H1 (cell line): ENCODE measurements around the gene ABTB1. TPM values are rescaled to one million over a fixed set of nuclear protein-coding genes. Genes with fewer than 3 reads are reported as not detected.

Experiments
- CTCF ChIA-PET: fragments of 300-600 bp; sonication (Branson Sonifier 250); formaldehyde crosslinking; loops from one replicate; lab custom pipeline; 2021; ENCODE audit not compliant: partially characterized antibody; lab: Charles Lee
- POLR2A ChIA-PET: fragments of 300-600 bp; sonication (Branson Sonifier 250); formaldehyde crosslinking; loops from one replicate; lab custom pipeline; 2021; ENCODE audit warnings: inconsistent platforms; ENCODE audit not compliant: partially characterized antibody; lab: Charles Lee
- DNase-seq, 2 experiments: peaks; one replicate each; pipeline versions ENCODE4 v3.0.0 to v3.0.0-alpha.2; 2010 to 2022; ENCODE audit warnings: low spot score in 2 of 2, low read depth in 1 of 2, mixed read lengths in 1 of 2
- FAIRE-seq: peaks from 2 replicates; lab custom pipeline; 2011; peaks lifted over from hg19 to GRCh38; lab: Jason Lieb, UNC
- H2AFZ ChIP-seq: 2 replicates; pipeline ENCODE4 v1.8.1; 2012; ENCODE audit warnings: low read length, inconsistent platforms
- H2AK5ac ChIP-seq: 2 replicates; pipeline ENCODE4 v1.6.1; 2013; ENCODE audit warnings: low read depth, low read length
- H2BK120ac ChIP-seq: replicated peaks from 2 replicates; pipeline ENCODE3; 2013; ENCODE audit warnings: low read depth, low read length, inconsistent platforms
- H2BK12ac ChIP-seq: 2 replicates; pipeline ENCODE4 v1.6.1; 2013; ENCODE audit warnings: low read depth, low read length
- H2BK15ac ChIP-seq: 2 replicates; pipeline ENCODE4 v1.6.1; 2013; ENCODE audit warnings: low read length
- H2BK20ac ChIP-seq: 2 replicates; pipeline ENCODE4 v1.6.1; 2013; ENCODE audit warnings: low read length
- H2BK5ac ChIP-seq: 2 replicates; pipeline ENCODE4 v1.6.1; 2013; ENCODE audit warnings: low read depth, low read length
- H3K14ac ChIP-seq: 2 replicates; pipeline ENCODE4 v1.6.1; 2013; ENCODE audit warnings: inconsistent platforms; ENCODE audit not compliant: insufficient read length
- H3K18ac ChIP-seq: 2 replicates; pipeline ENCODE4 v1.6.1; 2013; ENCODE audit warnings: low read length; ENCODE audit errors: extremely low read depth
- H3K23ac ChIP-seq: 2 replicates; pipeline ENCODE4 v1.6.1; 2013; ENCODE audit warnings: inconsistent platforms; ENCODE audit not compliant: insufficient read length
- H3K23me2 ChIP-seq: 2 replicates; pipeline ENCODE4 v1.6.1; 2013; ENCODE audit warnings: low read depth, low read length
- H3K27ac ChIP-seq: 2 replicates; pipeline ENCODE4 v1.6.1; 2011; ENCODE audit warnings: low read depth, low read length, inconsistent platforms
- H3K27me3 ChIP-seq, 4 experiments: replicated peaks in 1 of 4; 1 replicate in 1 of 4; 2 replicates in 3 of 4; pipeline versions ENCODE4 v1.6.1 to v1.8.1; 2011 to 2013; ENCODE audit warnings: low read length in 3 of 4, mild to moderate bottlenecking in 3 of 4, inconsistent platforms in 2 of 4, mixed read lengths in 2 of 4, moderate library complexity in 1 of 4; ENCODE audit not compliant: control insufficient read depth in 3 of 4, insufficient read depth in 3 of 4; ENCODE audit errors: extremely low read depth in 1 of 4
- H3K36me3 ChIP-seq, 4 experiments: 2 replicates each; pipeline versions ENCODE4 v1.6.1 to v1.8.1; 2011 to 2013; ENCODE audit warnings: mild to moderate bottlenecking in 4 of 4, low read length in 3 of 4, moderate library complexity in 2 of 4, control low read depth in 1 of 4, inconsistent platforms in 1 of 4; ENCODE audit not compliant: insufficient read depth in 4 of 4, control insufficient read depth in 2 of 4
- H3K4ac ChIP-seq: replicated peaks from 2 replicates; pipeline ENCODE3; 2013; ENCODE audit warnings: low read length, low read depth, mixed read lengths, inconsistent platforms; ENCODE audit not compliant: insufficient read length
- H3K4me1 ChIP-seq, 4 experiments: replicated peaks in 1 of 4; 1 replicate in 1 of 4; 2 replicates in 3 of 4; pipeline versions ENCODE4 v1.6.1 to v1.8.1; 2011 to 2013; ENCODE audit warnings: low read length in 3 of 4, inconsistent platforms in 2 of 4, mixed read lengths in 1 of 4; ENCODE audit not compliant: insufficient read depth in 4 of 4, control insufficient read depth in 3 of 4
- H3K4me2 ChIP-seq, 2 experiments: 2 replicates each; pipeline versions ENCODE4 v1.6.1 to v1.8.1; 2011 to 2013; ENCODE audit warnings: low read depth in 2 of 2, low read length in 2 of 2, control low read depth in 1 of 2, inconsistent platforms in 1 of 2, mild to moderate bottlenecking in 1 of 2; ENCODE audit not compliant: insufficient read depth in 1 of 2
- H3K4me3 ChIP-seq, 4 experiments: fragments of 200-600, 300-600 bp in 1 of 4; sonication (generic), shearing (Covaris generic), sonication (Bioruptor Twin) in 1 of 4; 2 replicates each; pipeline versions ENCODE4 v1.5.1 to v1.8.1; 2011 to 2016; ENCODE audit warnings: low read length in 4 of 4, low read depth in 3 of 4, control low read depth in 2 of 4, inconsistent platforms in 2 of 4, mild to moderate bottlenecking in 2 of 4, mixed read lengths in 1 of 4, moderate library complexity in 1 of 4; ENCODE audit not compliant: insufficient read depth in 2 of 4; ENCODE audit errors: extremely low read depth in 1 of 4
- H3K56ac ChIP-seq: replicated peaks from 2 replicates; pipeline ENCODE3; 2013; ENCODE audit warnings: low read depth, mild to moderate bottlenecking, mixed read lengths, low read length, inconsistent platforms; ENCODE audit not compliant: insufficient read length
- H3K79me1 ChIP-seq: 2 replicates; pipeline ENCODE4 v1.6.1; 2013; ENCODE audit warnings: low read depth, low read length, control low read depth
- H3K79me2 ChIP-seq, 2 experiments: 2 replicates each; pipeline versions ENCODE4 v1.6.1 to v1.8.1; 2012 to 2013; ENCODE audit warnings: low read length in 2 of 2, mild to moderate bottlenecking in 2 of 2, inconsistent platforms in 1 of 2; ENCODE audit not compliant: insufficient read depth in 2 of 2, control insufficient read depth in 1 of 2
- H3K9ac ChIP-seq, 4 experiments: replicated peaks in 1 of 4; 1 replicate in 1 of 4; 2 replicates in 3 of 4; pipeline versions ENCODE4 v1.6.1 to v1.8.1; 2011 to 2013; ENCODE audit warnings: low read depth in 3 of 4, low read length in 3 of 4, control low read depth in 2 of 4, mild to moderate bottlenecking in 2 of 4, moderate library complexity in 2 of 4, inconsistent platforms in 1 of 4; ENCODE audit errors: extremely low read depth in 1 of 4
- H3K9me3 ChIP-seq, 2 experiments: 2 replicates each; pipeline versions ENCODE4 v1.6.1 to v1.8.1; 2012 to 2013; ENCODE audit warnings: mild to moderate bottlenecking in 2 of 2, moderate library complexity in 2 of 2, control low read depth in 1 of 2, inconsistent platforms in 1 of 2, low read depth in 1 of 2, low read length in 1 of 2, mixed read lengths in 1 of 2; ENCODE audit not compliant: insufficient read depth in 2 of 2
- H4K20me1 ChIP-seq, 2 experiments: replicated peaks in 1 of 2; 2 replicates each; pipeline versions ENCODE3 to v1.8.1; 2011 to 2013; ENCODE audit warnings: inconsistent platforms in 2 of 2, low read length in 2 of 2, mild to moderate bottlenecking in 1 of 2; ENCODE audit not compliant: insufficient read depth in 2 of 2, control insufficient read depth in 1 of 2
- H4K5ac ChIP-seq: 2 replicates; pipeline ENCODE4 v1.6.1; 2013; ENCODE audit warnings: low read length, low read depth, mixed read lengths, inconsistent platforms; ENCODE audit not compliant: insufficient read length
- H4K8ac ChIP-seq: 2 replicates; pipeline ENCODE4 v1.8.0; 2013; ENCODE audit warnings: mild to moderate bottlenecking, moderate library complexity, low read length, inconsistent platforms; ENCODE audit not compliant: insufficient read depth; ENCODE audit errors: extremely low read depth
- H4K91ac ChIP-seq: replicated peaks from 2 replicates; pipeline ENCODE3; 2013; ENCODE audit warnings: low read length, mixed read lengths, inconsistent platforms; ENCODE audit not compliant: insufficient read length
- BACH1 ChIP-seq: IDR thresholded peaks from 2 replicates; pipeline ENCODE4 v1.6.1; 2012; ENCODE audit warnings: low read length, improper control_type of control experiment
- CBX5 ChIP-seq: fragments of 300-800, 300-1000 bp; sonication (generic); IDR thresholded peaks from 2 replicates; pipeline ENCODE4 v1.7.1; 2016; ENCODE audit warnings: antibody characterized with exemption, low read length, low read depth
- EGR1 ChIP-seq: IDR thresholded peaks from 2 replicates; pipeline ENCODE4 v1.6.1; 2011; ENCODE audit warnings: low read depth, low read length, borderline replicate concordance
- FOSL1 ChIP-seq: IDR thresholded peaks from 2 replicates; pipeline ENCODE4 v1.6.1; 2011; ENCODE audit warnings: mild to moderate bottlenecking, low read depth, low read length, moderate library complexity; ENCODE audit not compliant: insufficient read depth
- KDM5A ChIP-seq: fragments of 200-600 bp; IDR thresholded peaks from 2 replicates; pipeline ENCODE4 v1.7.1; 2012; ENCODE audit warnings: mild to moderate bottlenecking, low read length, inconsistent platforms, mixed read lengths
- SIN3A ChIP-seq, 2 experiments: IDR thresholded peaks in 1 of 2; conservative IDR thresholded peaks in 1 of 2; 2 replicates each; pipeline ENCODE4 v1.6.1; 2011 to 2012; ENCODE audit warnings: low read length in 2 of 2, improper control_type of control experiment in 1 of 2, low read depth in 1 of 2, mild to moderate bottlenecking in 1 of 2
- SP2 ChIP-seq: IDR thresholded peaks from 2 replicates; pipeline ENCODE4 v1.6.1; 2012; ENCODE audit warnings: mild to moderate bottlenecking, low read length, inconsistent platforms
- TCF12 ChIP-seq: IDR thresholded peaks from 2 replicates; pipeline ENCODE4 v1.6.1; 2011; ENCODE audit warnings: low read depth, mild to moderate bottlenecking, low read length
- WGBS, 2 experiments: shearing (Covaris generic) in 1 of 2; methylation state at CpG; one replicate each; pipeline versions ENCODE4 v1.1.6 to v1.1.7; 2013 to 2015; ENCODE audit warnings: low lambda C conversion rate in 2 of 2, mixed read lengths in 2 of 2, inconsistent platforms in 1 of 2, low coverage in 1 of 2, missing lambda C conversion rate in 1 of 2; ENCODE audit not compliant: insufficient replicate concordance in 2 of 2, insufficient coverage in 1 of 2, insufficient read length in 1 of 2; ENCODE audit errors: extremely low coverage in 1 of 2, missing lambda C conversion rate in 1 of 2; 5-methylcytosine and 5-hydroxymethylcytosine counted together
- polyA plus RNA-seq, 7 experiments: library from polyadenylated mRNA; depleted of rRNA in 3 of 7; stranded (reverse) in 5 of 7; unstranded in 2 of 7; fragments of >200 nt in 5 of 7; fragments of 200-250 nt in 2 of 7; gene quantifications; 1 replicate in 5 of 7; 2 replicates in 1 of 7; 4 replicates in 1 of 7; pipeline versions ENCODE4 v1.2.1 to v1.2.3, GENCODE V29; 2011 to 2013; ENCODE audit warnings: missing spikeins in 2 of 7, mixed read lengths in 2 of 7
- total RNA-seq: library from RNA; stranded (reverse); fragmentation: NEBNext Ultra II Directional; extraction: Animal tissue kit (Norgen Biotek cat#: 25700); gene quantifications from 2 replicates; pipeline ENCODE4 v1.2.1, GENCODE V29; 2021
- TF ChIP-seq, protein P1 (sequence below): IDR thresholded peaks from 2 replicates; pipeline ENCODE4 v1.6.1; 2012; ENCODE audit warnings: inconsistent platforms
- TF ChIP-seq, protein P2 (sequence below), 3 experiments: IDR thresholded peaks; 1 replicate in 2 of 3; 2 replicates in 1 of 3; pipeline versions ENCODE4 v1.5.1 to v1.6.1; 2011; ENCODE audit warnings: low read length in 3 of 3, mild to moderate bottlenecking in 3 of 3, inconsistent platforms in 2 of 3, low read depth in 1 of 3, moderate library complexity in 1 of 3; ENCODE audit not compliant: insufficient read depth in 1 of 3; ENCODE audit errors: control extremely low read depth in 1 of 3

ABTB1 gene
- total and polyA plus RNA-seq, 2 of the 8 experiments (the other 6 are each of a cell fraction or from before 2014, with no cell fraction given), result 7.1 to 9.4 TPM

DNA sequence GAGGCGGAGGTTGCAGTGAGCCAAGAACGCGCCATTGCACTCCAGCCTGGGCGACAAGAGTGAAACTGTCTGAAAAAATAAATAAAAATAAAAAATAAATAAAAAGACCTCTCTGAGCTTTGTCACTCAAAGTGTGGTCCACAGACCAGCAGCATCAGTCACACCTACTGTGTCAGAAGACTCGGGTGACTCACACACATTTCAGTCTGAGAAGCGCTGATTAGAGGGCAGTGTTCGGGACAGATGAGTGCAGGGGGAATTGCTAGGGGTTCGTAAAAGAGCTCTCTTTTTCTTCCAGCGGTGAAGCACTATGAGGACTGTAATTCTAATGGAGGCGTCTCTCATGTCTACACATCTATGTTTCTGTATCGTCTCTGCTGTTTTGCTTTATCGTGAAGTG, 38.1 kb upstream of the ABTB1 start:
- no peak for FAIRE-seq
- no peaks in the 10 kb centered on the region for H3K23me2 ChIP-seq
- no peak overlapping the region for H2AK5ac ChIP-seq
- H3K14ac ChIP-seq, result no peak overlapping the region
- no peak for DNase-seq
- no peak overlapping the region for H3K4ac ChIP-seq
- H3K4me3 ChIP-seq, result no peak overlapping the region
- H2AFZ ChIP-seq, result no peak overlapping the region
- no peak overlapping the region for H4K91ac ChIP-seq
- ChIA-PET POLR2A (interaction anchor here (2.1 kb wide), 1 partner anchor 36 kb away, joined by 7 read pairs; the partner anchor contains the start of gene MCM2), CTCF (interaction anchor here (0.8 to 2.4 kb wide), 6 partner anchors 9 to 324 kb away, joined by 3 to 15 read pairs (median 6); no protein-coding TSS in a partner anchor)
- H3K27ac ChIP-seq, result no peak overlapping the region
- no peak overlapping the region for H2BK120ac ChIP-seq
- no peaks in the 10 kb centered on the region for H3K79me2 ChIP-seq
- H3K79me1 ChIP-seq, result no peaks in the 10 kb centered on the region; the same call in 1 of the 2 replicates
- WGBS, 2 experiments, result 92% methylated on average over 12 of the region's 12 CpGs; no CpG with 5 or more reads in 1 of the 2 experiments
- H2BK5ac ChIP-seq, result no peak overlapping the region
- no peak overlapping the region for H3K9ac ChIP-seq
- no peak overlapping the region for H4K5ac ChIP-seq
- H3K27me3 ChIP-seq, result peaks cover 2 to 8% (median 6%) of the 10 kb centered on the region in 4 experiments; a peak in 6 of 7 replicates
- no peak overlapping the region for H2BK15ac ChIP-seq
- peaks cover 0 to 3% (median 0%) of the 10 kb centered on the region in 4 experiments; a peak in 3 of 7 replicates for H3K4me1 ChIP-seq
- H3K56ac ChIP-seq, result no peak overlapping the region
- no peak overlapping the region for H2BK12ac ChIP-seq
- H3K4me2 ChIP-seq, result no peak overlapping the region
- H3K18ac ChIP-seq, result no peak overlapping the region
- no peak overlapping the region for H4K8ac ChIP-seq
- H3K36me3 ChIP-seq, result peaks cover 0 to 2% (median under 1%) of the 10 kb centered on the region in 4 experiments; a peak in 1 of 8 replicates
- H2BK20ac ChIP-seq, result no peak overlapping the region
- H3K23ac ChIP-seq, result no peak overlapping the region
- H3K9me3 ChIP-seq, result no peaks in the 10 kb centered on the region
- peaks cover 3 to 9% of the 10 kb centered on the region in 2 experiments for H4K20me1 ChIP-seq
- TF ChIP-seq SP2, result no peak
- TF ChIP-seq, protein P1, sequence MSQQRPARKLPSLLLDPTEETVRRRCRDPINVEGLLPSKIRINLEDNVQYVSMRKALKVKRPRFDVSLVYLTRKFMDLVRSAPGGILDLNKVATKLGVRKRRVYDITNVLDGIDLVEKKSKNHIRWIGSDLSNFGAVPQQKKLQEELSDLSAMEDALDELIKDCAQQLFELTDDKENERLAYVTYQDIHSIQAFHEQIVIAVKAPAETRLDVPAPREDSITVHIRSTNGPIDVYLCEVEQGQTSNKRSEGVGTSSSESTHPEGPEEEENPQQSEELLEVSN, result no peak
- TF ChIP-seq CBX5, result no peak
- no peak for TF ChIP-seq SIN3A (conservative IDR thresholded peaks at IDR 0.05 in 1 of 2, IDR thresholded peaks at IDR 0.05 in 1 of 2; ENCODE audit: low read depth in 1 of 2, low read length in 2 of 2)
- no peak for TF ChIP-seq EGR1
- no peak for TF ChIP-seq FOSL1
- no peak for TF ChIP-seq BACH1
- no peak for TF ChIP-seq TCF12
- TF ChIP-seq, protein P2, sequence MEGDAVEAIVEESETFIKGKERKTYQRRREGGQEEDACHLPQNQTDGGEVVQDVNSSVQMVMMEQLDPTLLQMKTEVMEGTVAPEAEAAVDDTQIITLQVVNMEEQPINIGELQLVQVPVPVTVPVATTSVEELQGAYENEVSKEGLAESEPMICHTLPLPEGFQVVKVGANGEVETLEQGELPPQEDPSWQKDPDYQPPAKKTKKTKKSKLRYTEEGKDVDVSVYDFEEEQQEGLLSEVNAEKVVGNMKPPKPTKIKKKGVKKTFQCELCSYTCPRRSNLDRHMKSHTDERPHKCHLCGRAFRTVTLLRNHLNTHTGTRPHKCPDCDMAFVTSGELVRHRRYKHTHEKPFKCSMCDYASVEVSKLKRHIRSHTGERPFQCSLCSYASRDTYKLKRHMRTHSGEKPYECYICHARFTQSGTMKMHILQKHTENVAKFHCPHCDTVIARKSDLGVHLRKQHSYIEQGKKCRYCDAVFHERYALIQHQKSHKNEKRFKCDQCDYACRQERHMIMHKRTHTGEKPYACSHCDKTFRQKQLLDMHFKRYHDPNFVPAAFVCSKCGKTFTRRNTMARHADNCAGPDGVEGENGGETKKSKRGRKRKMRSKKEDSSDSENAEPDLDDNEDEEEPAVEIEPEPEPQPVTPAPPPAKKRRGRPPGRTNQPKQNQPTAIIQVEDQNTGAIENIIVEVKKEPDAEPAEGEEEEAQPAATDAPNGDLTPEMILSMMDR (IDR thresholded peaks at IDR 0.05; ENCODE audit: control extremely low read depth in 1 of 3, insufficient read depth in 1 of 3, low read depth in 1 of 3, low read length in 3 of 3), result no peak
- TF ChIP-seq KDM5A, result no peak
